Vagina (tissue), 2 donors: ENCODE measurements around the gene SLC12A1.

ENCODE experiments used
- POLR2A ChIP-seq, 2 donors: fragments of 450-650 bp; IDR thresholded peaks; one replicate each; pipeline ENCODE4 v1.6.1; 2017; ENCODE audit warnings: antibody characterized with exemption in 2 of 2, mild to moderate bottlenecking in 2 of 2, moderate library complexity in 2 of 2
- POLR2AphosphoS5 ChIP-seq, 2 donors: sonication (generic); formaldehyde crosslinking; IDR thresholded peaks; one replicate each; pipeline ENCODE4 v1.9.0; 2017; ENCODE audit warnings: antibody characterized with exemption in 2 of 2, mild to moderate bottlenecking in 2 of 2, low read depth in 1 of 2; ENCODE audit not compliant: insufficient read depth in 1 of 2
- TF ChIP-seq, protein P1 (sequence below), 3 experiments: fragments of 450-650 bp in 2 of 3; fragments of 200-600 bp in 1 of 3; sonication (generic) in 1 of 3; IDR thresholded peaks; one replicate each; pipeline ENCODE4 v1.5.1; 2017 to 2019; ENCODE audit warnings: antibody characterized with exemption in 3 of 3, mild to moderate bottlenecking in 2 of 3, moderate library complexity in 2 of 3

DNA sequence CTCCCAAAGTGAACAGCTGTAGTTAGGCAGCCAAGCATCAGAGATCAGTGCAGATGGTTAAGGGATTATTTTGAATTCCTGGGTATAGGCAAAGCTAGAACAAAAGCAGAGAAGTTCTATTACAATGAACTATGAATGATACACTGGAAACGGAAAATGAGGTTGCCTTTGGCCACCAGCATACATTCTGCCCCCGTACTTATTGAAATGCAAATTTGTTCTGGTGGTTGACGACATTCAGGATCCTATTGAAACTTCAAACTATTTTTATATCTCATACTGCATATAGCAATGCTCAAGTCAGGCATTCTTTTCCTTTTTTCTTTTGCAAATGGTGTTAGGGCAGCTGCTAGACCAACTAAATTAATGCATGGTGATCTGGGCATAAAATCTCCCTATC, 61.7 kb downstream of the SLC12A1 start:
- TF ChIP-seq, protein P1, sequence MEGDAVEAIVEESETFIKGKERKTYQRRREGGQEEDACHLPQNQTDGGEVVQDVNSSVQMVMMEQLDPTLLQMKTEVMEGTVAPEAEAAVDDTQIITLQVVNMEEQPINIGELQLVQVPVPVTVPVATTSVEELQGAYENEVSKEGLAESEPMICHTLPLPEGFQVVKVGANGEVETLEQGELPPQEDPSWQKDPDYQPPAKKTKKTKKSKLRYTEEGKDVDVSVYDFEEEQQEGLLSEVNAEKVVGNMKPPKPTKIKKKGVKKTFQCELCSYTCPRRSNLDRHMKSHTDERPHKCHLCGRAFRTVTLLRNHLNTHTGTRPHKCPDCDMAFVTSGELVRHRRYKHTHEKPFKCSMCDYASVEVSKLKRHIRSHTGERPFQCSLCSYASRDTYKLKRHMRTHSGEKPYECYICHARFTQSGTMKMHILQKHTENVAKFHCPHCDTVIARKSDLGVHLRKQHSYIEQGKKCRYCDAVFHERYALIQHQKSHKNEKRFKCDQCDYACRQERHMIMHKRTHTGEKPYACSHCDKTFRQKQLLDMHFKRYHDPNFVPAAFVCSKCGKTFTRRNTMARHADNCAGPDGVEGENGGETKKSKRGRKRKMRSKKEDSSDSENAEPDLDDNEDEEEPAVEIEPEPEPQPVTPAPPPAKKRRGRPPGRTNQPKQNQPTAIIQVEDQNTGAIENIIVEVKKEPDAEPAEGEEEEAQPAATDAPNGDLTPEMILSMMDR (IDR thresholded peaks at IDR 0.05) = no peak
- TF ChIP-seq POLR2A (IDR thresholded peaks at IDR 0.05) (no peak), POLR2AphosphoS5 (IDR thresholded peaks at IDR 0.05; ENCODE audit: insufficient read depth in 1 of 2, low read depth in 1 of 2) (no peak)
